ENCODE measurements around the gene SGO1. TPM values are rescaled to one million over a fixed set of nuclear protein-coding genes. Genes with fewer than 3 reads are reported as not detected.
"Not testable (repeated sequence)": the region's sequence is repeated elsewhere in the genome, so short reads cannot be mapped to it uniquely, and the experiment has no call there.

Gene SGO1
- total RNA-seq, 1 donor from 2014 or later, result 7.2 TPM

GRCh38 chr3:20225769-20226168 is 39.8 kb upstream of the SGO1 start:
- POLR2A ChIA-PET, result no interaction called here
- DNase-seq, result no peak
- no peaks in the 10 kb centered on the region for H3K27me3 Mint-ChIP-seq

GRCh38 chr3:20222274-20222673 is 36.3 kb upstream of the SGO1 start:
- ATAC-seq (ENCODE audit: low read depth) (no peak), DNase-seq (no peak)
- H3K36me3 Mint-ChIP-seq (ENCODE audit: low read depth), result no peaks in the 10 kb centered on the region
- H3K27me3 Mint-ChIP-seq, result no peaks in the 10 kb centered on the region
- CTCF ChIA-PET, result no interaction called here
- intact Hi-C loops (cut with micrococcal nuclease), result no loop called here
- H3K9me3 Mint-ChIP-seq, result no peaks in the 10 kb centered on the region
- POLR2A ChIA-PET, result no interaction called here
- H3K27ac Mint-ChIP-seq, result no peak overlapping the region
- H3K4me1 Mint-ChIP-seq, result no peaks in the 10 kb centered on the region
- no peak overlapping the region for H3K4me3 Mint-ChIP-seq
- no peak for TF ChIP-seq CTCF (IDR thresholded peaks at IDR 0.05)

More at GRCh38 chr3:20225769-20226168, 39.8 kb upstream of the SGO1 start:
- H3K4me3 Mint-ChIP-seq, result no peak overlapping the region
- no peak for TF ChIP-seq CTCF (IDR thresholded peaks at IDR 0.05)
- CTCF ChIA-PET, result no interaction called here
- no peaks in the 10 kb centered on the region for H3K36me3 Mint-ChIP-seq (ENCODE audit: low read depth)
- no peaks in the 10 kb centered on the region for H3K9me3 Mint-ChIP-seq
- ATAC-seq (ENCODE audit: low read depth), result no peak
- H3K27ac Mint-ChIP-seq, result no peak overlapping the region
- intact Hi-C loops (cut with micrococcal nuclease), result loop anchor here (5.0 kb wide), 3 partner anchors 517 to 1892 kb away; no protein-coding TSS in a partner anchor
- H3K4me1 Mint-ChIP-seq, result no peaks in the 10 kb centered on the region

GRCh38 chr3:20218215-20218614 is 32.2 kb upstream of the SGO1 start:
- intact Hi-C loops (cut with micrococcal nuclease), result no loop called here
- H3K36me3 Mint-ChIP-seq (ENCODE audit: low read depth), result no peaks in the 10 kb centered on the region
- ATAC-seq (ENCODE audit: low read depth) (no peak), DNase-seq (no peak)
- H3K4me1 Mint-ChIP-seq, result no peaks in the 10 kb centered on the region
- H3K9me3 Mint-ChIP-seq, result no peaks in the 10 kb centered on the region
- POLR2A ChIA-PET, result no interaction called here
- no peak for TF ChIP-seq CTCF (IDR thresholded peaks at IDR 0.05)
- H3K27me3 Mint-ChIP-seq, result no peaks in the 10 kb centered on the region
- CTCF ChIA-PET, result no interaction called here
- no peak overlapping the region for H3K4me3 Mint-ChIP-seq
- H3K27ac Mint-ChIP-seq, result no peak overlapping the region

- ChIA-PET POLR2A (no interaction called here), CTCF (no interaction called here)
- H3K36me3 Mint-ChIP-seq (ENCODE audit: low read depth), result peaks cover 2% of the 10 kb centered on the region
- H3K4me3 Mint-ChIP-seq, result no peak overlapping the region
- H3K4me1 Mint-ChIP-seq, result no peaks in the 10 kb centered on the region
- no peak overlapping the region for H3K27ac Mint-ChIP-seq
- intact Hi-C loops (cut with micrococcal nuclease), result no loop called here
- H3K9me3 Mint-ChIP-seq, result no peaks in the 10 kb centered on the region
- DNase-seq (no peak), ATAC-seq (ENCODE audit: low read depth) (no peak)
- no peak for TF ChIP-seq CTCF (IDR thresholded peaks at IDR 0.05)
- no peaks in the 10 kb centered on the region for H3K27me3 Mint-ChIP-seq
These were observed 29.6 kb upstream of the SGO1 start for GRCh38 chr3:20215636-20216035.

GRCh38 chr3:20213491-20213890 is 27.5 kb upstream of the SGO1 start:
- H3K4me1 Mint-ChIP-seq; ATAC-seq (ENCODE audit: low read depth); H3K27ac Mint-ChIP-seq; POLR2A ChIA-PET; H3K27me3 Mint-ChIP-seq; DNase-seq; H3K36me3 Mint-ChIP-seq (ENCODE audit: low read depth); H3K9me3 Mint-ChIP-seq; CTCF ChIA-PET; intact Hi-C loops (cut with micrococcal nuclease); H3K4me3 Mint-ChIP-seq: not testable (repeated sequence)

GRCh38 chr3:20207945-20208344 is 21.9 kb upstream of the SGO1 start:
- CTCF ChIA-PET; H3K27ac Mint-ChIP-seq; H3K27me3 Mint-ChIP-seq; ATAC-seq (ENCODE audit: low read depth); DNase-seq; H3K4me3 Mint-ChIP-seq; H3K4me1 Mint-ChIP-seq; intact Hi-C loops (cut with micrococcal nuclease): not testable (repeated sequence)
- POLR2A ChIA-PET, result interaction anchor here (0.9 kb wide), 1 partner anchor 18 kb away, joined by 3 read pairs; no protein-coding TSS in a partner anchor
- H3K36me3 Mint-ChIP-seq (ENCODE audit: low read depth), result peaks cover 13% of the 10 kb centered on the region
- H3K9me3 Mint-ChIP-seq, result peaks cover 16% of the 10 kb centered on the region

GRCh38 chr3:20205898-20206297 is 19.9 kb upstream of the SGO1 start:
- H3K4me3 Mint-ChIP-seq; H3K4me1 Mint-ChIP-seq; POLR2A ChIA-PET; CTCF ChIA-PET; DNase-seq; intact Hi-C loops (cut with micrococcal nuclease); H3K27me3 Mint-ChIP-seq; ATAC-seq (ENCODE audit: low read depth); H3K27ac Mint-ChIP-seq: not testable (repeated sequence)
- Mint-ChIP-seq H3K9me3 (peaks cover 16% of the 10 kb centered on the region), H3K36me3 (ENCODE audit: low read depth) (peaks cover 11% of the 10 kb centered on the region)
